Fibroblast of pulmonary artery (primary cell): ENCODE data around the gene SORBS2.

Source experiments
- DNase-seq: peaks from one replicate; pipeline ENCODE4 v3.0.0-alpha.2; 2010; ENCODE audit warnings: low read depth
- H3K4me3 ChIP-seq: replicated peaks from 2 replicates; pipeline ENCODE4 v1.5.1; 2011; ENCODE audit warnings: low read depth, mild to moderate bottlenecking, control low read depth, low read length, moderate library complexity
- CTCF ChIP-seq: IDR thresholded peaks from 2 replicates; pipeline ENCODE4 v1.5.1; 2011; ENCODE audit warnings: mild to moderate bottlenecking, control low read depth, low read length, inconsistent platforms; ENCODE audit errors: missing control alignments

SORBS2 gene

GRCh38 chr4:185772391-185773093 lies 39.5 kb downstream of the SORBS2 start:
- no peak for TF ChIP-seq CTCF
- DNase-seq: no peak
- H3K4me3 ChIP-seq: no peak overlapping the region

- TF ChIP-seq CTCF: no peak
- no peak overlapping the region for H3K4me3 ChIP-seq
Measured at GRCh38 chr4:185771711-185772390, 40.1 kb downstream of the SORBS2 start.

GRCh38 chr4:185767528-185767927 lies 44.5 kb downstream of the SORBS2 start:
- no peak for DNase-seq
- H3K4me3 ChIP-seq: no peak overlapping the region
- TF ChIP-seq CTCF: no peak

More at GRCh38 chr4:185771711-185772390, 40.1 kb downstream of the SORBS2 start:
- DNase-seq: peak; percentile 38

- H3K4me3 ChIP-seq: no peak overlapping the region
- no peak for DNase-seq
- no peak for TF ChIP-seq CTCF
Measured at GRCh38 chr4:185764876-185765275, 47.1 kb downstream of the SORBS2 start.

- no peak overlapping the region for H3K4me3 ChIP-seq
- TF ChIP-seq CTCF: no peak
- peak; percentile 69 for DNase-seq
Measured at GRCh38 chr4:185761352-185762235, 50.4 kb downstream of the SORBS2 start.

- DNase-seq: no peak
- no peak for TF ChIP-seq CTCF
- H3K4me3 ChIP-seq: no peak overlapping the region
Measured at GRCh38 chr4:185758807-185759206, 53.2 kb downstream of the SORBS2 start.
